H1 (cell line): ENCODE results near the gene TPD52L2. TPM values are rescaled to one million over a fixed set of nuclear protein-coding genes. Genes with fewer than 3 reads are reported as not detected.
A peak's percentile ranks its signal among the peaks of the same experiment; 100 is the strongest.

Source experiments
- CTCF ChIA-PET: fragments of 300-600 bp; sonication (Branson Sonifier 250); formaldehyde crosslinking; loops from one replicate; lab custom pipeline; 2021; ENCODE audit not compliant: partially characterized antibody; lab: Charles Lee
- POLR2A ChIA-PET: fragments of 300-600 bp; sonication (Branson Sonifier 250); formaldehyde crosslinking; loops from one replicate; lab custom pipeline; 2021; ENCODE audit warnings: inconsistent platforms; ENCODE audit not compliant: partially characterized antibody; lab: Charles Lee
- DNase-seq, 2 experiments: peaks; one replicate each; pipeline versions ENCODE4 v3.0.0 to v3.0.0-alpha.2; 2010 to 2022; ENCODE audit warnings: low spot score in 2 of 2, low read depth in 1 of 2, mixed read lengths in 1 of 2
- FAIRE-seq: peaks from 2 replicates; lab custom pipeline; 2011; peaks lifted over from hg19 to GRCh38; lab: Jason Lieb, UNC
- H2AFZ ChIP-seq: 2 replicates; pipeline ENCODE4 v1.8.1; 2012; ENCODE audit warnings: low read length, inconsistent platforms
- H2AK5ac ChIP-seq: 2 replicates; pipeline ENCODE4 v1.6.1; 2013; ENCODE audit warnings: low read depth, low read length
- H2BK120ac ChIP-seq: replicated peaks from 2 replicates; pipeline ENCODE3; 2013; ENCODE audit warnings: low read depth, low read length, inconsistent platforms
- H2BK12ac ChIP-seq: 2 replicates; pipeline ENCODE4 v1.6.1; 2013; ENCODE audit warnings: low read depth, low read length
- H2BK15ac ChIP-seq: 2 replicates; pipeline ENCODE4 v1.6.1; 2013; ENCODE audit warnings: low read length
- H2BK20ac ChIP-seq: 2 replicates; pipeline ENCODE4 v1.6.1; 2013; ENCODE audit warnings: low read length
- H2BK5ac ChIP-seq: 2 replicates; pipeline ENCODE4 v1.6.1; 2013; ENCODE audit warnings: low read depth, low read length
- H3K14ac ChIP-seq: 2 replicates; pipeline ENCODE4 v1.6.1; 2013; ENCODE audit warnings: inconsistent platforms; ENCODE audit not compliant: insufficient read length
- H3K18ac ChIP-seq: 2 replicates; pipeline ENCODE4 v1.6.1; 2013; ENCODE audit warnings: low read length; ENCODE audit errors: extremely low read depth
- H3K23ac ChIP-seq: 2 replicates; pipeline ENCODE4 v1.6.1; 2013; ENCODE audit warnings: inconsistent platforms; ENCODE audit not compliant: insufficient read length
- H3K23me2 ChIP-seq: 2 replicates; pipeline ENCODE4 v1.6.1; 2013; ENCODE audit warnings: low read depth, low read length
- H3K27ac ChIP-seq: 2 replicates; pipeline ENCODE4 v1.6.1; 2011; ENCODE audit warnings: low read depth, low read length, inconsistent platforms
- H3K27me3 ChIP-seq, 4 experiments: replicated peaks in 1 of 4; 1 replicate in 1 of 4; 2 replicates in 3 of 4; pipeline versions ENCODE4 v1.6.1 to v1.8.1; 2011 to 2013; ENCODE audit warnings: low read length in 3 of 4, mild to moderate bottlenecking in 3 of 4, inconsistent platforms in 2 of 4, mixed read lengths in 2 of 4, moderate library complexity in 1 of 4; ENCODE audit not compliant: control insufficient read depth in 3 of 4, insufficient read depth in 3 of 4; ENCODE audit errors: extremely low read depth in 1 of 4
- H3K36me3 ChIP-seq, 4 experiments: 2 replicates each; pipeline versions ENCODE4 v1.6.1 to v1.8.1; 2011 to 2013; ENCODE audit warnings: mild to moderate bottlenecking in 4 of 4, low read length in 3 of 4, moderate library complexity in 2 of 4, control low read depth in 1 of 4, inconsistent platforms in 1 of 4; ENCODE audit not compliant: insufficient read depth in 4 of 4, control insufficient read depth in 2 of 4
- H3K4ac ChIP-seq: replicated peaks from 2 replicates; pipeline ENCODE3; 2013; ENCODE audit warnings: low read length, low read depth, mixed read lengths, inconsistent platforms; ENCODE audit not compliant: insufficient read length
- H3K4me1 ChIP-seq, 4 experiments: replicated peaks in 1 of 4; 1 replicate in 1 of 4; 2 replicates in 3 of 4; pipeline versions ENCODE4 v1.6.1 to v1.8.1; 2011 to 2013; ENCODE audit warnings: low read length in 3 of 4, inconsistent platforms in 2 of 4, mixed read lengths in 1 of 4; ENCODE audit not compliant: insufficient read depth in 4 of 4, control insufficient read depth in 3 of 4
- H3K4me2 ChIP-seq, 2 experiments: 2 replicates each; pipeline versions ENCODE4 v1.6.1 to v1.8.1; 2011 to 2013; ENCODE audit warnings: low read depth in 2 of 2, low read length in 2 of 2, control low read depth in 1 of 2, inconsistent platforms in 1 of 2, mild to moderate bottlenecking in 1 of 2; ENCODE audit not compliant: insufficient read depth in 1 of 2
- H3K4me3 ChIP-seq, 4 experiments: fragments of 200-600, 300-600 bp in 1 of 4; sonication (generic), shearing (Covaris generic), sonication (Bioruptor Twin) in 1 of 4; 2 replicates each; pipeline versions ENCODE4 v1.5.1 to v1.8.1; 2011 to 2016; ENCODE audit warnings: low read length in 4 of 4, low read depth in 3 of 4, control low read depth in 2 of 4, inconsistent platforms in 2 of 4, mild to moderate bottlenecking in 2 of 4, mixed read lengths in 1 of 4, moderate library complexity in 1 of 4; ENCODE audit not compliant: insufficient read depth in 2 of 4; ENCODE audit errors: extremely low read depth in 1 of 4
- H3K56ac ChIP-seq: replicated peaks from 2 replicates; pipeline ENCODE3; 2013; ENCODE audit warnings: low read depth, mild to moderate bottlenecking, mixed read lengths, low read length, inconsistent platforms; ENCODE audit not compliant: insufficient read length
- H3K79me1 ChIP-seq: 2 replicates; pipeline ENCODE4 v1.6.1; 2013; ENCODE audit warnings: low read depth, low read length, control low read depth
- H3K79me2 ChIP-seq, 2 experiments: 2 replicates each; pipeline versions ENCODE4 v1.6.1 to v1.8.1; 2012 to 2013; ENCODE audit warnings: low read length in 2 of 2, mild to moderate bottlenecking in 2 of 2, inconsistent platforms in 1 of 2; ENCODE audit not compliant: insufficient read depth in 2 of 2, control insufficient read depth in 1 of 2
- H3K9ac ChIP-seq, 4 experiments: replicated peaks in 1 of 4; 1 replicate in 1 of 4; 2 replicates in 3 of 4; pipeline versions ENCODE4 v1.6.1 to v1.8.1; 2011 to 2013; ENCODE audit warnings: low read depth in 3 of 4, low read length in 3 of 4, control low read depth in 2 of 4, mild to moderate bottlenecking in 2 of 4, moderate library complexity in 2 of 4, inconsistent platforms in 1 of 4; ENCODE audit errors: extremely low read depth in 1 of 4
- H3K9me3 ChIP-seq, 2 experiments: 2 replicates each; pipeline versions ENCODE4 v1.6.1 to v1.8.1; 2012 to 2013; ENCODE audit warnings: mild to moderate bottlenecking in 2 of 2, moderate library complexity in 2 of 2, control low read depth in 1 of 2, inconsistent platforms in 1 of 2, low read depth in 1 of 2, low read length in 1 of 2, mixed read lengths in 1 of 2; ENCODE audit not compliant: insufficient read depth in 2 of 2
- H4K20me1 ChIP-seq, 2 experiments: replicated peaks in 1 of 2; 2 replicates each; pipeline versions ENCODE3 to v1.8.1; 2011 to 2013; ENCODE audit warnings: inconsistent platforms in 2 of 2, low read length in 2 of 2, mild to moderate bottlenecking in 1 of 2; ENCODE audit not compliant: insufficient read depth in 2 of 2, control insufficient read depth in 1 of 2
- H4K5ac ChIP-seq: 2 replicates; pipeline ENCODE4 v1.6.1; 2013; ENCODE audit warnings: low read length, low read depth, mixed read lengths, inconsistent platforms; ENCODE audit not compliant: insufficient read length
- H4K8ac ChIP-seq: 2 replicates; pipeline ENCODE4 v1.8.0; 2013; ENCODE audit warnings: mild to moderate bottlenecking, moderate library complexity, low read length, inconsistent platforms; ENCODE audit not compliant: insufficient read depth; ENCODE audit errors: extremely low read depth
- H4K91ac ChIP-seq: replicated peaks from 2 replicates; pipeline ENCODE3; 2013; ENCODE audit warnings: low read length, mixed read lengths, inconsistent platforms; ENCODE audit not compliant: insufficient read length
- CEBPB ChIP-seq: IDR thresholded peaks from 2 replicates; pipeline ENCODE4 v1.6.1; 2012; ENCODE audit warnings: low read depth, low read length
- EP300 ChIP-seq, 2 experiments: IDR thresholded peaks; 1 replicate in 1 of 2; 2 replicates in 1 of 2; pipeline ENCODE4 v1.6.1; 2011 to 2012; ENCODE audit warnings: low read depth in 2 of 2, low read length in 2 of 2, mild to moderate bottlenecking in 2 of 2, borderline replicate concordance in 1 of 2, inconsistent platforms in 1 of 2, moderate library complexity in 1 of 2
- SIN3A ChIP-seq, 2 experiments: IDR thresholded peaks in 1 of 2; conservative IDR thresholded peaks in 1 of 2; 2 replicates each; pipeline ENCODE4 v1.6.1; 2011 to 2012; ENCODE audit warnings: low read length in 2 of 2, improper control_type of control experiment in 1 of 2, low read depth in 1 of 2, mild to moderate bottlenecking in 1 of 2
- TCF12 ChIP-seq: IDR thresholded peaks from 2 replicates; pipeline ENCODE4 v1.6.1; 2011; ENCODE audit warnings: low read depth, mild to moderate bottlenecking, low read length
- WGBS, 2 experiments: shearing (Covaris generic) in 1 of 2; methylation state at CpG; one replicate each; pipeline versions ENCODE4 v1.1.6 to v1.1.7; 2013 to 2015; ENCODE audit warnings: low lambda C conversion rate in 2 of 2, mixed read lengths in 2 of 2, inconsistent platforms in 1 of 2, low coverage in 1 of 2, missing lambda C conversion rate in 1 of 2; ENCODE audit not compliant: insufficient replicate concordance in 2 of 2, insufficient coverage in 1 of 2, insufficient read length in 1 of 2; ENCODE audit errors: extremely low coverage in 1 of 2, missing lambda C conversion rate in 1 of 2; 5-methylcytosine and 5-hydroxymethylcytosine counted together
- polyA plus RNA-seq, 7 experiments: library from polyadenylated mRNA; depleted of rRNA in 3 of 7; stranded (reverse) in 5 of 7; unstranded in 2 of 7; fragments of >200 nt in 5 of 7; fragments of 200-250 nt in 2 of 7; gene quantifications; 1 replicate in 5 of 7; 2 replicates in 1 of 7; 4 replicates in 1 of 7; pipeline versions ENCODE4 v1.2.1 to v1.2.3, GENCODE V29; 2011 to 2013; ENCODE audit warnings: missing spikeins in 2 of 7, mixed read lengths in 2 of 7
- total RNA-seq: library from RNA; stranded (reverse); fragmentation: NEBNext Ultra II Directional; extraction: Animal tissue kit (Norgen Biotek cat#: 25700); gene quantifications from 2 replicates; pipeline ENCODE4 v1.2.1, GENCODE V29; 2021

The TPD52L2 gene
- total and polyA plus RNA-seq, 2 of the 8 experiments (the other 6 are each of a cell fraction or from before 2014, with no cell fraction given) = 77.1 to 80.2 TPM

DNA sequence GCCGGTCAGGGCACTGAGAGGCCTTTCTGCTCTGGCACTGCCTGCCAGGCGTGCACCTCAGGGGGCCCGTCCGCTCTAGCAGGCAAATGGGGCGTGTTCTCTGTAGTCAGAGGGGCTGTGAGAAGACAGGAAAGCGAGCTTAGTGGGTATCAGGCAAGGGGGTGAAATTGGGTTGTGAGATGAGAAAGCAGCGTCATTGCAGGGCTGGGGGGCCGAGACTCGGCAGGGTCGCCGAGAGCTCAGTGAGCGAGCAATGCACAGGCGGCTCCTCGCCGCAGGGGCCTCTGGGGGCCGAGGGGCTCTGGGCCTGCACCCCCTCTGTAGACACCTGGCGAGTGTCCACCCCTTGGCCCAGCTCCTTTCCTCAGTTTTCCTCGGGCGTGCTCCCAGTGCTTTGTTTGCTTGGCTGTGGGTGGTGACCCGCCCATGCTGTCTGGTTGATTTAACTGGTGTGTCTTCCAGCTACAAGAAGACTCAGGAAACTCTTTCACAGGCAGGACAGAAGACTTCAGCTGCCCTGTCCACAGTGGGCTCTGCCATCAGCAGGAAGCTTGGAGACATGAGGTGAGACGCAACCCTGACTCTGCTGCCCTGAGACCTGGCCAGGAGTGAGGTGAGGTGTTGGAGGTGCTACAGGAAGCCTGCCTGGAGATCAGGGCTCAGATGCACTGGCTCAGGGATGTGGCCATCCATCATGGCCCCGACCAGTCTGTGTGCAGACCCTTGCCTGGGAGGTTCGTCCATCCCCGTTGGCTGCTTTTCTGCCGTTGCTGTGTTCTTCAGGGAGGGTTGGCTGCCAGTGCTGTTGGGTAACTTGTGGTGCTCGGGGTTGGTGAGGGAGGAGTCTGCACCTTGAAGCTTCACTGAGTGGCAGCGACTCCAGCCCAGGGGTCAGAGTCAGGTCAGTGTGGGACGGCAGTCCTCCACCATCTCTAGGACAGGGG, 17.5 kb downstream of the TPD52L2 start:
- H3K4me2 ChIP-seq = no peak overlapping the region
- H4K91ac ChIP-seq = no peak overlapping the region
- no peak for DNase-seq
- H3K23me2 ChIP-seq = no peaks in the 10 kb centered on the region
- TF ChIP-seq CEBPB (no peak), EP300 (IDR thresholded peaks at IDR 0.05; ENCODE audit: borderline replicate concordance in 1 of 2, low read depth in 2 of 2, low read length in 2 of 2) (no peak), TCF12 (no peak), SIN3A (conservative IDR thresholded peaks at IDR 0.05 in 1 of 2, IDR thresholded peaks at IDR 0.05 in 1 of 2; ENCODE audit: low read depth in 1 of 2, low read length in 2 of 2) (no peak)
- H2AK5ac ChIP-seq = no peak overlapping the region
- H3K79me2 ChIP-seq = peaks cover 0 to 15% of the 10 kb centered on the region in 2 experiments; a peak in 1 of 4 replicates
- H3K4me3 ChIP-seq = no peak overlapping the region
- peaks cover 10 to 33% (median 22%) of the 10 kb centered on the region in 4 experiments for H3K36me3 ChIP-seq
- H3K23ac ChIP-seq = no peak overlapping the region
- H3K14ac ChIP-seq = no peak overlapping the region
- H2AFZ ChIP-seq = no peak overlapping the region
- H2BK15ac ChIP-seq = no peak overlapping the region
- H3K27me3 ChIP-seq = no peaks in the 10 kb centered on the region
- peaks cover 15 to 35% of the 10 kb centered on the region in 2 experiments for H4K20me1 ChIP-seq
- no peak overlapping the region for H3K27ac ChIP-seq
- no peaks in the 10 kb centered on the region for H3K9me3 ChIP-seq
- CTCF ChIA-PET = interaction anchor here (0.7 to 4.7 kb wide), 11 partner anchors 8 to 639 kb away, joined by 3 to 18 read pairs (median 3); no protein-coding TSS in a partner anchor
- no peak overlapping the region for H3K56ac ChIP-seq
- H3K4me1 ChIP-seq = no peaks in the 10 kb centered on the region
- H2BK120ac ChIP-seq = no peak overlapping the region
- no peak overlapping the region for H4K5ac ChIP-seq
- no peak overlapping the region for H3K18ac ChIP-seq
- peak overlapping the region; percentile 68 for H4K8ac ChIP-seq
- no peak overlapping the region for H3K9ac ChIP-seq
- H3K79me1 ChIP-seq = peaks cover 27% of the 10 kb centered on the region
- 97% methylated on average over 27 of the region's 28 CpGs; no CpG with 5 or more reads in 1 of the 2 experiments for WGBS, 2 experiments
- no peak overlapping the region for H3K4ac ChIP-seq
- H2BK20ac ChIP-seq = no peak overlapping the region
- no peak overlapping the region for H2BK12ac ChIP-seq
- no peak for FAIRE-seq
- POLR2A ChIA-PET = interaction anchor here (0.6 to 3.5 kb wide), 12 partner anchors 10 to 146 kb away, joined by 3 to 19 read pairs (median 3); partner anchors contain the start of genes DNAJC5 and TPD52L2
- no peak overlapping the region for H2BK5ac ChIP-seq
